AG04449 (cell line): ENCODE measurements around the gene PDE9A.

Experiments used
- CTCF ChIA-PET: fragments of 350-600 bp; formaldehyde crosslinking; extraction: SDS; loops from one replicate; lab custom pipeline; 2021; ENCODE audit warnings: antibody characterized with exemption; lab: Yijun Ruan, JAX
- POLR2A ChIA-PET: fragments of 400-600, 350-600 bp; formaldehyde crosslinking; extraction: SDS; loops from one replicate; lab custom pipeline; 2020; ENCODE audit warnings: antibody characterized with exemption, inconsistent platforms; lab: Yijun Ruan, JAX
- DNase-seq: peaks from one replicate; pipeline ENCODE4 v3.0.0-alpha.2; 2010; ENCODE audit warnings: low read depth, low spot score
- H3K4me3 ChIP-seq: 2 replicates; pipeline ENCODE4 v1.5.1; 2011; ENCODE audit warnings: low read depth, mild to moderate bottlenecking, control low read depth, low read length
- CTCF ChIP-seq: IDR thresholded peaks from one replicate; pipeline ENCODE4 v1.5.1; 2011; ENCODE audit warnings: mild to moderate bottlenecking, moderate library complexity, low read length, control low read depth, inconsistent platforms; ENCODE audit not compliant: insufficient read depth; ENCODE audit errors: missing control alignments

Gene PDE9A

GRCh38 chr21:42621819-42622177 is 31.6 kb upstream of the PDE9A start:
- no peak overlapping the region for H3K4me3 ChIP-seq
- TF ChIP-seq CTCF, result no peak
- ChIA-PET CTCF (no interaction called here), POLR2A (no interaction called here)
- no peak for DNase-seq

GRCh38 chr21:42622284-42622683 is 31.1 kb upstream of the PDE9A start:
- ChIA-PET CTCF (interaction anchor here (1.2 kb wide), 1 partner anchor 10 kb away, joined by 3 read pairs; no protein-coding TSS in a partner anchor), POLR2A (no interaction called here)
- no peak for DNase-seq

GRCh38 chr21:42623694-42624093 is 29.7 kb upstream of the PDE9A start:
- CTCF ChIA-PET, result interaction anchor here (1.2 kb wide), 1 partner anchor 8 kb away, joined by 3 read pairs; no protein-coding TSS in a partner anchor
- no peak overlapping the region for H3K4me3 ChIP-seq
- no peak for TF ChIP-seq CTCF
- POLR2A ChIA-PET, result no interaction called here
- no peak for DNase-seq

More at GRCh38 chr21:42622284-42622683, 31.1 kb upstream of the PDE9A start:
- no peak overlapping the region for H3K4me3 ChIP-seq
- no peak for TF ChIP-seq CTCF

- POLR2A ChIA-PET, result no interaction called here
- CTCF ChIA-PET, result no interaction called here
- DNase-seq, result no peak
- no peak overlapping the region for H3K4me3 ChIP-seq
- no peak for TF ChIP-seq CTCF
Observed at GRCh38 chr21:42624095-42624790, 29.2 kb upstream of the PDE9A start.

GRCh38 chr21:42624936-42625335 is 28.5 kb upstream of the PDE9A start:
- no peak overlapping the region for H3K4me3 ChIP-seq
- TF ChIP-seq CTCF, result no peak
- no peak for DNase-seq
- ChIA-PET CTCF (no interaction called here), POLR2A (no interaction called here)

- CTCF ChIA-PET, result no interaction called here
Observed at GRCh38 chr21:42626171-42626570, 27.2 kb upstream of the PDE9A start.

More at GRCh38 chr21:42626171-42626570, 27.2 kb upstream of the PDE9A start:
- H3K4me3 ChIP-seq, result no peak overlapping the region
- no peak for DNase-seq
- TF ChIP-seq CTCF, result no peak
- POLR2A ChIA-PET, result no interaction called here
